HEK293T (cell line): ENCODE results near the gene MAST4.
A peak's percentile ranks its signal among the peaks of the same experiment; 100 is the strongest.

Source experiments
- CTCF ChIA-PET: fragments of 350-600 bp; formaldehyde crosslinking; extraction: SDS; loops from one replicate; lab custom pipeline; 2021; ENCODE audit warnings: antibody characterized with exemption, inconsistent platforms; lab: Yijun Ruan, JAX
- POLR2A ChIA-PET: fragments of 350-600 bp; formaldehyde crosslinking; extraction: SDS; loops from one replicate; lab custom pipeline; 2020; ENCODE audit warnings: antibody characterized with exemption, inconsistent platforms; lab: Yijun Ruan, JAX
- DNase-seq: peaks from one replicate; pipeline ENCODE4 v3.0.0; 2012; ENCODE audit warnings: mixed read lengths; ENCODE audit errors: extremely low spot score
- ARNT ChIP-seq: fragments of 450-650 bp; IDR thresholded peaks from 2 replicates; pipeline ENCODE4 v1.6.1; 2017; ENCODE audit warnings: mild to moderate bottlenecking
- BHLHE40 ChIP-seq: fragments of 450-650 bp; IDR thresholded peaks from 2 replicates; pipeline ENCODE4 v1.6.1; 2016; ENCODE audit warnings: mild to moderate bottlenecking, moderate library complexity, borderline replicate concordance
- CTBP1 ChIP-seq: fragments of 450-650 bp; IDR thresholded peaks from 2 replicates; pipeline ENCODE4 v1.6.1; 2016; ENCODE audit warnings: borderline replicate concordance
- ELF4 ChIP-seq: fragments of 450-650 bp; IDR thresholded peaks from 2 replicates; pipeline ENCODE4 v1.6.1; 2017; ENCODE audit warnings: antibody characterized with exemption
- FOXA1 ChIP-seq: fragments of 450-650 bp; IDR thresholded peaks from 2 replicates; pipeline ENCODE4 v1.6.1; 2016; ENCODE audit warnings: mild to moderate bottlenecking
- FOXK2 ChIP-seq: fragments of 450-650 bp; IDR thresholded peaks from 2 replicates; pipeline ENCODE4 v1.6.1; 2016; ENCODE audit warnings: mild to moderate bottlenecking
- FOXM1 ChIP-seq: fragments of 450-650 bp; IDR thresholded peaks from 2 replicates; pipeline ENCODE4 v1.6.1; 2017; ENCODE audit warnings: mild to moderate bottlenecking, borderline replicate concordance
- HDGF ChIP-seq: fragments of 450-650 bp; IDR thresholded peaks from 2 replicates; pipeline ENCODE4 v1.6.1; 2017; ENCODE audit warnings: antibody characterized with exemption, borderline replicate concordance
- L3MBTL2 ChIP-seq: fragments of 450-650 bp; conservative IDR thresholded peaks from 2 replicates; pipeline ENCODE4 v1.6.1; 2016; ENCODE audit warnings: mild to moderate bottlenecking
- LEF1 ChIP-seq: fragments of 450-650 bp; IDR thresholded peaks from 2 replicates; pipeline ENCODE4 v1.6.1; 2017; ENCODE audit warnings: mild to moderate bottlenecking, borderline replicate concordance
- NFRKB ChIP-seq: fragments of 450-650 bp; IDR thresholded peaks from 2 replicates; pipeline ENCODE4 v1.6.1; 2016; ENCODE audit warnings: mild to moderate bottlenecking, moderate library complexity
- SP1 ChIP-seq: fragments of 450-650 bp; IDR thresholded peaks from 2 replicates; pipeline ENCODE4 v1.6.1; 2017
- SUZ12 ChIP-seq: fragments of 450-650 bp; IDR thresholded peaks from 2 replicates; pipeline ENCODE4 v1.6.1; 2016; ENCODE audit warnings: mild to moderate bottlenecking
- TARDBP ChIP-seq: fragments of 450-650 bp; IDR thresholded peaks from 2 replicates; pipeline ENCODE4 v1.6.1; 2016
- ZNF384 ChIP-seq: fragments of 450-650 bp; IDR thresholded peaks from 2 replicates; pipeline ENCODE4 v1.6.1; 2016
- TF ChIP-seq, protein P1 (sequence below): fragments of 450-650 bp; IDR thresholded peaks from 2 replicates; pipeline ENCODE4 v1.6.1; 2016

MAST4 gene

DNA sequence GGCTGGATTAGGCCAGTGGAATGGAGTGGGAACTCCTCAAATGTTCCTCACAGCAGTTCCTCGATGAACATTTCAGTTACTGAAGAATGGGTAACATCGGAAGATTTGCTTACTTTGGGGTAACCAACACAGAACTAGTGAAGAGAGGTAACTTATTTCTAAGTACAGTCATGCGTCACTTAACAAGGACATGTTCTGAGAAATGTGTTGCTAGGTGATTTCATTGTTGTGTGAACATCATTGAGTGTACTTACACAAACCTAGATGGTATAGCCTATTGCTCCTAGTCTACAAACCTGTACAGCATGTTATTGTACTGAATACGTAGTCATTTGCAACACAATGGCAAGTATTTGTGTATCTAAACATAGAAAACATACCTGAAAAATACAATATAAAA, 228.3 kb downstream of the MAST4 start:
- POLR2A ChIA-PET, result no interaction called here
- CTCF ChIA-PET, result no interaction called here

DNA sequence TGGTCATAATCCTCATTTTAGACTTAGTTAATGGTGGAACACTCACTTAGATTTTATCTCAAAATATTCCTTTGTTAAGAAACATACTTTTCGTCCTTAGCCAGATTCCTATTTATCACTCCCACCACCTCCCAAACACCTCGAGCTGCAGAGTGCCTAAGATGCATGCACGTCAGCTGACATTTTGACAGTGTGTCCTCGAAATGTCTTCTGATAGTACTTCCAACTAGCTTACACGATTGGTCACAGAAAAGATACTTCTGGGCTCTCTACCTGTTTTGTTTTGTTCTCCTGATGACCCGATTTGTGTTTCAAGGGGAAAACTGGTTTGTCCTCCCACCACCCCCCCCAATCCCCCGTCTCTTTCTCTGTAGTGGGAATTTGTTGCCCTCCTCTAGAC, 230.1 kb downstream of the MAST4 start:
- DNase-seq, result no peak
- TF ChIP-seq TARDBP (no peak), ZNF384 (no peak), CTBP1 (no peak), SUZ12 (no peak), LEF1 (no peak), HDGF (no peak), ELF4 (no peak), FOXK2 (no peak), SP1 (no peak), FOXA1 (no peak), BHLHE40 (no peak), FOXM1 (no peak), ARNT (no peak), L3MBTL2 (no peak), NFRKB (no peak)
- TF ChIP-seq, protein P1, sequence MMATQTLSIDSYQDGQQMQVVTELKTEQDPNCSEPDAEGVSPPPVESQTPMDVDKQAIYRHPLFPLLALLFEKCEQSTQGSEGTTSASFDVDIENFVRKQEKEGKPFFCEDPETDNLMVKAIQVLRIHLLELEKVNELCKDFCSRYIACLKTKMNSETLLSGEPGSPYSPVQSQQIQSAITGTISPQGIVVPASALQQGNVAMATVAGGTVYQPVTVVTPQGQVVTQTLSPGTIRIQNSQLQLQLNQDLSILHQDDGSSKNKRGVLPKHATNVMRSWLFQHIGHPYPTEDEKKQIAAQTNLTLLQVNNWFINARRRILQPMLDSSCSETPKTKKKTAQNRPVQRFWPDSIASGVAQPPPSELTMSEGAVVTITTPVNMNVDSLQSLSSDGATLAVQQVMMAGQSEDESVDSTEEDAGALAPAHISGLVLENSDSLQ, result no peak
- POLR2A ChIA-PET, result no interaction called here
- CTCF ChIA-PET, result no interaction called here

More for the DNA sequence above, 228.3 kb downstream of the MAST4 start:
- DNase-seq, result no peak
- TF ChIP-seq ELF4 (no peak), FOXM1 (no peak), SUZ12 (no peak), BHLHE40 (no peak)

DNA sequence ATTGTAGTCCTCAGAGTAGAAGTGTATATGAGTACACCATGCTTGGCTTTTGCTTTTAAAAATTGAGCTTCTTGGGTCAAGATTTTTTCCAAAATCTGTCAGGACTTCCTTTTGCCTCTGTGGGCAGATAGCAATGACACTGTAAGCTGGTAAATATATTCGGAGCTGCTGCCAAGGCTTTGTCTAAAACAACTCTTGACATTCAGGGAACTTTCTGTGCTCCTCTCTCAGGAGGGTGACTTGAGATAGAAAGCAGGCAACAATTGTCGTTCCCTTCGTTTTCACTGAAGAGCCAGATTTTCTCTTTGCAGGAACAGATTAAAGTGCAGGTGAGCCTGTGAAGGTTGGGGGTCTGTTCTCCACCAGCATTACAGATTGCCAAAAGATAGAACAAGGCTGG, 230.5 kb downstream of the MAST4 start:
- TF ChIP-seq HDGF, result no peak
- TF ChIP-seq LEF1, result no peak
- TF ChIP-seq FOXK2, result no peak
- ChIA-PET POLR2A (no interaction called here), CTCF (no interaction called here)
- no peak for DNase-seq

DNA sequence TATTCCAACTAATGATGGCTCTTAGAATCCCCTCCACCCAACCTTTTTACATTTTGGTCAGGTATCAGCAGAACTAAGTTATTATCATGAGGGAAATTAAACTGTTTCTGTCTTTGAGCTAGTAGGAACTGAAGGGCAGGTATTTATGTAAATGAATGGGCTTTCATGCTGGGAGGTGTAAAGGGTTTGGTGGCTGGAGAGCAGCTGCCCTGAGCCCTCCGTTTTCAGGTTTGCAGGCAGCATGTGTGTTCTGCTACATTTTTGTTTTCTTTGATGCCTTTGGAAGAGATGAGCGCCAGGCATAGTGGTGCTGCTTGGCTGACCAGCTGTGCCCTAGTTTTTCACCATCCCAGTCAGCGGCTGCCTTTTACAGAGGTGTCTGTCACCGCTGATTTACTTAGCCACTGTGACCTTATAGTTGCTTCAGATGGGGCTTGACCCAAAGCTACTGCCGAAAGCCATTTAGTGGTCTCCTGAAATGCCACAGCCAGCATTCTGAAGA, 231.9 kb downstream of the MAST4 start:
- ChIA-PET CTCF (interaction anchor here (0.7 to 1.6 kb wide), 3 partner anchors 13 to 522 kb away, joined by 3 to 6 read pairs (median 3); no protein-coding TSS in a partner anchor), POLR2A (interaction anchor here (1.5 kb wide), 1 partner anchor 12 kb away, joined by 4 read pairs; no protein-coding TSS in a partner anchor)
- TF ChIP-seq ARNT, result no peak
- TF ChIP-seq SUZ12, result no peak
- no peak for TF ChIP-seq CTBP1
- no peak for TF ChIP-seq LEF1
- no peak for TF ChIP-seq ELF4
- no peak for TF ChIP-seq FOXM1
- no peak for TF ChIP-seq L3MBTL2
- TF ChIP-seq SP1, result no peak
- no peak for TF ChIP-seq NFRKB
- TF ChIP-seq BHLHE40, result no peak
- no peak for TF ChIP-seq FOXA1
- no peak for TF ChIP-seq ZNF384
- TF ChIP-seq FOXK2, result no peak
- TF ChIP-seq TARDBP, result no peak
- no peak for TF ChIP-seq HDGF
- TF ChIP-seq, protein P1, result no peak
- no peak for DNase-seq

DNA sequence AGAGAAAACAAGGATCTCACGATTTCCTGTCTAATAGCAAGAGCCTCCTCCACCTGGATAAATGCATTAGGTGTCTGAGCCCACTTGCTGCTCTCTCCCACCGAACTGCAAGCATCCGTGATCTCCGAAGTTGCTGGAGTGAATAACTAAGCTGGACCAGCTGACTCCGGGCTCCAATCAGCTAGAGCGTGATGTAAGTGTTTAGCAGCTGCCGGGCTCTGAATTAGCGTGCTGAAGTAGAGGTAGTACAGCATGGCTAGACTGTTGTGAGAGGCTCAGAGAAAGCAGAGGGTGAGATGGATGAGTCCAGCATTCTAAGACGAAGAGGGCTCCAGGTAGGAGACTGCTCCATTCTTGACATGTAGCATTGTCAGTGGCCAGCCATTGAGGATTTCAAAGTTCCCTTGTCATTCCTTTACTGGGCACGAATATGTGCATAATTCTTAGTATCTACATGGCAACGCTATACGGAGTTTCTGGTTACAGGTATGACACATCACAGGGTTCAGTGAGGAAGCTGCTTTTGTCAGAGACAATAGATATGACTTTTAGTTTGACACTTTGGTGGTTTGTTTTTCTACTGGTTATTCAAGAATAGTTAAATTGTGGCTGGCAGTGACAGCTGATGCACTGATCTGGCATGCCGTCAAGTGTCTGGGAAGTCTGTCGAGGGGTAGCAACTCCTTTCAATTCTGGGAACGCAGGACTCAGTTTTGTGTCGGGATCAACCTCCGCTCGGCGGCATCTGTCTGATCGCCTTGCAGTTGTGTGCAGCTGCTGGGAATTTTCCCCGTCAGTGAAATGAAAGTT, 232.6 kb downstream of the MAST4 start:
- ChIA-PET POLR2A (interaction anchor here (1.5 kb wide), 1 partner anchor 11 kb away, joined by 4 read pairs; no protein-coding TSS in a partner anchor), CTCF (interaction anchor here (0.7 to 1.6 kb wide), 3 partner anchors 14 to 522 kb away, joined by 3 to 6 read pairs (median 3); no protein-coding TSS in a partner anchor)
- peak; percentile 61 for DNase-seq
- no peak for TF ChIP-seq FOXM1
- TF ChIP-seq L3MBTL2, result peak; percentile 46

DNA sequence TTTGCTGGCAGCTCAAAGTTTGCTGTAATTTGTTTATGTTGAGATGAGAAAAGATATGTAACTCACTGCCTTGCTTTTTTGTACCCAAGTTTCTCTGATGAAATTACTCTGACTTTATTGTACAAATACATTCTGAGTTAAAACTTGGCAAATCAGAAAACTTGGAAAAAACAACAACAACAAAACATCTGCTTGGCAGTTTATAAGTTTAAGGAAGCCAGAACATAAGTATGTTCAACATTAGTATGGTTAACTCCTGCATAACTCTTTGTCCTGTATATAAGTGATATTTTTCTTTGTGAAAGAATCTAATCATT, 233.1 kb downstream of the MAST4 start:
- ChIA-PET POLR2A (interaction anchor here (1.5 kb wide), 1 partner anchor 11 kb away, joined by 4 read pairs; no protein-coding TSS in a partner anchor), CTCF (interaction anchor here (1.6 kb wide), 1 partner anchor 14 kb away, joined by 6 read pairs; no protein-coding TSS in a partner anchor)
- TF ChIP-seq TARDBP (no peak), ZNF384 (no peak), LEF1 (no peak), L3MBTL2 (no peak), SP1 (no peak), BHLHE40 (no peak), FOXM1 (no peak), FOXK2 (no peak), ARNT (no peak)
- no peak for DNase-seq

DNA sequence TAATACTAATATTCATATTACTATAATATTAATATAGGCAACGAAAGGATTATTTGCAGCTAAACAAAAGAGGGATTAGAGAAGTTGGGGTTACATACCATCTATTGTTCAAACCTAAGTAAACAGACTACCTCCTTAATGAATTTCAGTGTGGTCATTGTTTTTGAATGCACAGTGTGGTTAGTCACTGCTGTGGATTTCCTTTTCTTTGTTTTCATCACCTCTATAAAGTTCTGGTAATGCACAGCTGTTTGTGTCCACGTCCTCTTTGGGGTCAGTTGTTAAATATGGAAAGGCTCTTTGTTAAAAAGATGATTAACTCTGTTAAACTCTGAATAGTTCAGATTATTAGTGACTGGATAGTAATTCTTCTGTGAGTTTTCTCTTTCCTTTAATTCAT, 233.6 kb downstream of the MAST4 start:
- ChIA-PET POLR2A (interaction anchor here (1.5 kb wide), 1 partner anchor 10 kb away, joined by 4 read pairs; no protein-coding TSS in a partner anchor), CTCF (no interaction called here)
- no peak for TF ChIP-seq ELF4
- no peak for TF ChIP-seq TARDBP
- no peak for TF ChIP-seq NFRKB
- no peak for TF ChIP-seq SUZ12
- no peak for TF ChIP-seq FOXM1
- no peak for TF ChIP-seq LEF1
- TF ChIP-seq FOXK2, result no peak
- TF ChIP-seq SP1, result no peak
- TF ChIP-seq ARNT, result no peak
- TF ChIP-seq HDGF, result no peak
- TF ChIP-seq ZNF384, result no peak
- no peak for TF ChIP-seq BHLHE40
- no peak for TF ChIP-seq FOXA1
- TF ChIP-seq, protein P1, result no peak
- TF ChIP-seq L3MBTL2, result no peak
- DNase-seq, result no peak
